Activated CD8-positive, alpha-beta memory T cell treated with anti-CD3 and anti-CD28 coated beads for 4 hours (primary cell): ENCODE results near the gene ZDHHC14.
"Not testable (repeated sequence)": the region's sequence is repeated elsewhere in the genome, so short reads cannot be mapped to it uniquely, and the experiment has no call there.

ENCODE experiments used
- DNase-seq, 2 donors: peaks; one replicate each; pipeline ENCODE4 v3.0.0-alpha.2; 2020; ENCODE audit warnings: low read depth in 2 of 2

The ZDHHC14 gene

GRCh38 chr6:157685596-157686280, 304.7 kb downstream of the ZDHHC14 start:
- DNase-seq = no peak

GRCh38 chr6:157688275-157688959, 307.4 kb downstream of the ZDHHC14 start:
- no peak for DNase-seq

GRCh38 chr6:157688960-157689599, 308.1 kb downstream of the ZDHHC14 start:
- DNase-seq = no peak

GRCh38 chr6:157689875-157690274, 308.9 kb downstream of the ZDHHC14 start:
- no peak for DNase-seq

GRCh38 chr6:157690441-157691210, 309.6 kb downstream of the ZDHHC14 start:
- no peak for DNase-seq

- DNase-seq = not testable (repeated sequence)
Observed at GRCh38 chr6:157691621-157692020, 310.6 kb downstream of the ZDHHC14 start.

GRCh38 chr6:157693867-157694266, 312.9 kb downstream of the ZDHHC14 start:
- no peak for DNase-seq

GRCh38 chr6:157695301-157696040, 314.5 kb downstream of the ZDHHC14 start:
- no peak for DNase-seq

- no peak for DNase-seq
Observed at GRCh38 chr6:157699777-157700636, 319.0 kb downstream of the ZDHHC14 start.

- not testable (repeated sequence) for DNase-seq
Observed at GRCh38 chr6:157706351-157706750, 325.4 kb downstream of the ZDHHC14 start.

GRCh38 chr6:157706883-157707282, 325.9 kb downstream of the ZDHHC14 start:
- DNase-seq = no peak

GRCh38 chr6:157707576-157707975, 326.6 kb downstream of the ZDHHC14 start:
- DNase-seq = no peak

- no peak for DNase-seq
Observed at GRCh38 chr6:157708239-157708638, 327.2 kb downstream of the ZDHHC14 start.

- no peak for DNase-seq
Observed at GRCh38 chr6:157708933-157709332, 327.9 kb downstream of the ZDHHC14 start.

GRCh38 chr6:157709555-157709954, 328.6 kb downstream of the ZDHHC14 start:
- no peak for DNase-seq

GRCh38 chr6:157710604-157711003, 329.6 kb downstream of the ZDHHC14 start:
- no peak for DNase-seq

GRCh38 chr6:157711060-157711459, 330.1 kb downstream of the ZDHHC14 start:
- no peak for DNase-seq

GRCh38 chr6:157712585-157713295, 331.8 kb downstream of the ZDHHC14 start:
- no peak for DNase-seq

GRCh38 chr6:157713451-157714152, 332.6 kb downstream of the ZDHHC14 start:
- DNase-seq = no peak
